Measurements from ENCODE around the gene LPIN2.
A peak's percentile ranks its signal among the peaks of the same experiment; 100 is the strongest.

LPIN2 gene

GRCh38 chr18:3060667-3061580 is 48.0 kb upstream of the LPIN2 start:
- no peaks in the 10 kb centered on the region for H4K20me1 ChIP-seq (ENCODE audit: control insufficient read depth, insufficient read depth, low read depth, low read length)
- no peaks in the 10 kb centered on the region for H3K27me3 ChIP-seq (ENCODE audit: control insufficient read depth, low read length)
- H3K27ac ChIP-seq (ENCODE audit: low read depth, low read length) = no peak overlapping the region
- TF ChIP-seq CTCF (IDR thresholded peaks at IDR 0.05; ENCODE audit: low read depth, low read length, poor library complexity, severe bottlenecking) (no peak), EZH2phosphoT487 (IDR thresholded peaks at IDR 0.05; ENCODE audit: borderline replicate concordance, low read length) (no peak)
- no peaks in the 10 kb centered on the region for H3K79me2 ChIP-seq (ENCODE audit: control insufficient read depth, low read length)
- H3K4me1 ChIP-seq (ENCODE audit: control insufficient read depth, low read length) = peaks cover 21% of the 10 kb centered on the region
- no peaks in the 10 kb centered on the region for H3K36me3 ChIP-seq (ENCODE audit: control insufficient read depth, low read length)
- no peaks in the 10 kb centered on the region for H3K9me3 ChIP-seq (ENCODE audit: control insufficient read depth, insufficient read depth, low read length)
- H3K9me2 ChIP-seq (replicated peaks; ENCODE audit: control insufficient read depth, low read length) = no peaks in the 10 kb centered on the region
- H3K4me2 ChIP-seq (ENCODE audit: low read length) = peak overlapping the region; percentile 45
- 0 out of 2 replicates have a peak, but pooled peaks cover 2% of the 10 kb centered on the region for H3F3A ChIP-seq (ENCODE audit: control insufficient read depth, insufficient read depth)
- peak overlapping the region; percentile 3; the same call in 1 of the 2 replicates for H3K4me3 ChIP-seq (ENCODE audit: low read length)

GRCh38 chr18:3059272-3059671 is 46.3 kb upstream of the LPIN2 start:
- Histone ChIP-seq H3K4me1 (ENCODE audit: control insufficient read depth, low read length) (peaks cover 21% of the 10 kb centered on the region), H3K27ac (ENCODE audit: low read depth, low read length) (no peak overlapping the region)

GRCh38 chr18:3058328-3059191 is 45.6 kb upstream of the LPIN2 start:
- H3F3A ChIP-seq (ENCODE audit: control insufficient read depth, insufficient read depth) = 0 out of 2 replicates have a peak, but pooled peaks cover 2% of the 10 kb centered on the region
- no peak for TF ChIP-seq CTCF (IDR thresholded peaks at IDR 0.05; ENCODE audit: low read depth, low read length, poor library complexity, severe bottlenecking)
- no peak for TF ChIP-seq EZH2phosphoT487 (IDR thresholded peaks at IDR 0.05; ENCODE audit: borderline replicate concordance, low read length)

More at GRCh38 chr18:3059272-3059671, 46.3 kb upstream of the LPIN2 start:
- Histone ChIP-seq H3K79me2 (ENCODE audit: control insufficient read depth, low read length) (no peaks in the 10 kb centered on the region), H3K9me2 (replicated peaks; ENCODE audit: control insufficient read depth, low read length) (no peaks in the 10 kb centered on the region), H3K9me3 (ENCODE audit: control insufficient read depth, insufficient read depth, low read length) (no peaks in the 10 kb centered on the region), H3K36me3 (ENCODE audit: control insufficient read depth, low read length) (no peaks in the 10 kb centered on the region), H3F3A (ENCODE audit: control insufficient read depth, insufficient read depth) (0 out of 2 replicates have a peak, but pooled peaks cover 2% of the 10 kb centered on the region), H3K27me3 (ENCODE audit: control insufficient read depth, low read length) (no peaks in the 10 kb centered on the region), H4K20me1 (ENCODE audit: control insufficient read depth, insufficient read depth, low read depth, low read length) (no peaks in the 10 kb centered on the region), H3K4me3 (ENCODE audit: low read length) (no peak overlapping the region), H3K4me2 (ENCODE audit: low read length) (no peak overlapping the region)
- no peak for TF ChIP-seq CTCF (IDR thresholded peaks at IDR 0.05; ENCODE audit: low read depth, low read length, poor library complexity, severe bottlenecking)
- TF ChIP-seq EZH2phosphoT487 (IDR thresholded peaks at IDR 0.05; ENCODE audit: borderline replicate concordance, low read length) = no peak

More at GRCh38 chr18:3058328-3059191, 45.6 kb upstream of the LPIN2 start:
- Histone ChIP-seq H3K27me3 (ENCODE audit: control insufficient read depth, low read length) (no peaks in the 10 kb centered on the region), H3K4me1 (ENCODE audit: control insufficient read depth, low read length) (peaks cover 21% of the 10 kb centered on the region), H3K9me3 (ENCODE audit: control insufficient read depth, insufficient read depth, low read length) (no peaks in the 10 kb centered on the region), H3K9me2 (replicated peaks; ENCODE audit: control insufficient read depth, low read length) (no peaks in the 10 kb centered on the region), H3K79me2 (ENCODE audit: control insufficient read depth, low read length) (no peaks in the 10 kb centered on the region), H3K4me2 (ENCODE audit: low read length) (no peak overlapping the region), H3K4me3 (ENCODE audit: low read length) (no peak overlapping the region), H3K36me3 (ENCODE audit: control insufficient read depth, low read length) (no peaks in the 10 kb centered on the region), H3K27ac (ENCODE audit: low read depth, low read length) (no peak overlapping the region), H4K20me1 (ENCODE audit: control insufficient read depth, insufficient read depth, low read depth, low read length) (no peaks in the 10 kb centered on the region)

Data from DOHH2 (cell line).